NCI-H460 (cell line): ENCODE data around the gene GRAMD1B. TPM values are rescaled to one million over a fixed set of nuclear protein-coding genes. Genes with fewer than 3 reads are reported as not detected.
"Not testable (repeated sequence)": the region's sequence is repeated elsewhere in the genome, so short reads cannot be mapped to it uniquely, and the experiment has no call there.

Experiments used
- DNase-seq: peaks from one replicate; pipeline ENCODE4 v3.0.0-alpha.2; 2016; ENCODE audit warnings: low read depth; ENCODE audit errors: extremely low read depth
- total RNA-seq: library from RNA; depleted of rRNA; stranded (reverse); fragments of >200 nt; shearing (Covaris generic); gene quantifications from 2 replicates; pipeline ENCODE4 v1.2.3, GENCODE V29; 2014

Gene GRAMD1B
- total RNA-seq, 1 experiment from 2014 or later, result 279 TPM

DNA sequence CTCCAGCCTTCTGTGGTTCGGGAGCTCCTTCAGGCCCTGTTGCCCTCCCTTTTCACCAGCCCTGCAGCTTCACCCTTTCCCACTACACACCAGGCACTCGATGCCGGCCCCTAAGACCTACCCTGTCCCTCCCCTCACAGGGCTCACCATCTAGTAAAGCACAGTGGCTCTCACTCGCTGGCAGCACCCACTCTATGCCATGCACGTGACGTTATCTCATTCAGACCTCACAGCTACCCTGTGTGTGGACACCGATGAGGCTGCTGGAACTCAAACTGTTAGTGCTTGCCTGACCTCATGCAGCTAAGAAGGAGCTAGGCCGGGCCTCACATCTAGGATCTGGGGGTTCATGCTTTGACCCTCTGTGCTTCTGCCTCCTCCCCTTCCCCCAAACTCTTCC is 178.9 kb downstream of the GRAMD1B start:
- DNase-seq, result no peak

DNA sequence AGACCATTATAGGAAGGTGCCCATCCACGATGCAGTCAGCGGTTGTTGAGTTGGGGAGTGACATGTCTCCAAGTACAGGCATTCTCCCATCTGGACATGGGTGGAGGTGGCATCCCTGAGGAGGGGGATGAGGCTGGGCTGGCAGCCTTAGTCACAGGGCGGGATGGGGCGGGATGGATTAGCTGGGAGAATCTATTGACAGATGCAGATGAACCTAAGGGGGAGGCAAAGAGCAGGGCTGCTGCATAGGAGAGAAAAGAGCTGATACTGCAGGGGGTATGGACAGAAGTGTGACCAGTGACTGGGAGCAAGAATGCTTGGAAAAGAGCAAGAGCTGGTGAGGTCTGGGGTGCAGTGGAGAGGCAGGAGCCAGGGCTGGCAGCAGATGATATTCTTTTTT is 181.6 kb downstream of the GRAMD1B start:
- DNase-seq, result no peak

DNA sequence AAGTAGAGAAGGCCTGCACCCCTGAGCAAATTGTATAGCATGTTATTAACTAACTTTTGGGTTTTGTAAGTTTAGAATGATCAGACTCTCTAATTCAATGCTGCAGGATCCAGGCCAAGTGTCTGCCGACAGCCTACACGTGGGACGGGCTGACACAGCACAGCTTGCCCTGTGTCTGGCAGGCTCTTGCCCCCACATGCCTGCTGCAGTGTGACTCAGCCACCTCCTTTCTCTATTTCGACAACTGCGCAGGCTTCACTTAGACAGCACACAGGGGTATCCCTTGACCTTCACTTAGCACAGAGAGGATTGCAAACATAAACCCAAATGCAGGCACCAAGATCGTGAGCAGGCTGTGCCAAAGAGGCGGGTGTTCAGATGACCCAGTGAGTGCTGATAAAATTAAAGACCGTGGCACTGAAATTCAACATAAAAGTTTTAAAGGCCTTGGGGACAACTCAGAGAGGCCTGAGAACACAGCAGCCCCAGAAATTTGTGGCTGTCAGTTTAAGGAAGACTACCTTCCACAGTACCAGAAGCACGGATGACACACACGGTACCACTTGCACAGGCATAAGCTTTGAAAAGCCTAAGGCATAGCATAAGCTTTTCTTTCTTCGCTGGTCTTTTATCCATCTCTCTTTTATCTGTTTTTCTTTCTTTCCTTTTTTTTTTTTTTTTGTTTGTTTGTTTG is 186.6 kb downstream of the GRAMD1B start:
- no peak for DNase-seq

DNA sequence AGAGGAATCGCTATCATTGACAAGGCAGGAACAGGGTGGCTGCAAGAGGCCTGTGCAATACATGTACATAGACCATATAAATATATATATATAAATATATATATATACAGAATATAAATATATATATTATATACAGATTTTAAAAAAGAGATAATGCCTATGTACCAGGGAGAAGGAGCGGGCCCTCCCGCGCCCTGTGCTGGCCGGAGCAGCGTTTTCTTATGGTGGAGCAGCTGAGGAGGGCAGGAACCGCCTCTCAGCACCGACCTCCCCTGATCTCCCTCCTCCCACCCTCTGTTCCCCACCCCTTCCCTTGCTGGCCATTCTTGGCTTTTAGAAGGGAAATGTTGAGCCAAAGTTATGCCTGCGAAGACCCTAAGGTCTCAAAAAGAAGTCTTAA is 192.5 kb downstream of the GRAMD1B start:
- no peak for DNase-seq

DNA sequence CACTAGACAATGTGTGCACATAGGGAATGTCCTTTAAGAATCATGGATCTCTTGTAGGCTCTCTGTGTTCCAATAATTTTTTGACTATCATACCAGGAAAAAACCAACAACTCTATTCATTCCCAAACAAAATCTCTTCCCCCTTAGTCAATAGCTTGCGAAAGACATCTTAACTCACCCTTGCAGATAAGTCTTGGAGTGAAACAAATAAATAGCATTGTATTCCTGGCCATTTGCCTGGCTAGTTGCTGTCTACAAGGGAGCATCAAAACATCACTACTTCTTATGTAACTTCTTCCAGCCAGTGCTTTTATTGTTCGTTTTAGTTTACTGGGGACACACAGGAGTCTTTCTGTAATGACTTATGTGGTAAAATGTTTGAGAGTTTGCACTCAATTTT is 194.9 kb downstream of the GRAMD1B start:
- no peak for DNase-seq

DNA sequence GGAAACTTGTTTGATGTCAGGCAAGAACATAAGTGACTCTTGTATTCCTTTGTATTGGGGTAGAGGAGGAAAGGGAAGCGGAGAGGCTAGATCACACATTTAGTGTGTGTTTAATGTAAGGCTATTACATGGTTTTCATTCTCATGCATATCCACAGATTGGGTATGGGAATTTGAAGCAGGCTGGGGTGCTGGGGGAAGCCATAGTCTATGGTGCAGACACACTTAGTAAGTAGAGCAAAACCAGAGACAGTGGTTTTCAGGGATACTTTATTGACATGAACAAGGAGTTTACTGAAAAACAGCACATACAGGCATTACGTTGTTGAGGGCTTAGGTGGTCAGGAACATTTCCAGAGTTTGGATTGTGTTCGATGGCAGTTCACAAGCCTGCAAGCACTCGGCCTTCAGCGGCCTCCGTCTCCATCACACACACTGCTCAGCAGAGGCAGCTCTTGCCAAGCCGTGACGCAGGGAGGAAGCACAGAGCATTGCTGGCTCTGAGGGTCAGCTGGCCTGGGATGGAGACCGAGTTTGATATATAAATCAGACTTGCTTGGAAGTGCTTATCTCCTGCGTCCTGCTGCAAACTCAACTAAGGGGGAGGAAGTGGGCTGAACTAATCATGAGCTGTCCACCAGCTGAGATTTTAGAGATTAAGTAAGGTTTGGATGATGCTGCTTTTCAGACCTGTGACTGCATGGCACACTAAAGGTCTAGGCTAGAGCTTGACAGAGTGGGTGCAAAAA is 199.0 kb downstream of the GRAMD1B start:
- DNase-seq, result no peak

DNA sequence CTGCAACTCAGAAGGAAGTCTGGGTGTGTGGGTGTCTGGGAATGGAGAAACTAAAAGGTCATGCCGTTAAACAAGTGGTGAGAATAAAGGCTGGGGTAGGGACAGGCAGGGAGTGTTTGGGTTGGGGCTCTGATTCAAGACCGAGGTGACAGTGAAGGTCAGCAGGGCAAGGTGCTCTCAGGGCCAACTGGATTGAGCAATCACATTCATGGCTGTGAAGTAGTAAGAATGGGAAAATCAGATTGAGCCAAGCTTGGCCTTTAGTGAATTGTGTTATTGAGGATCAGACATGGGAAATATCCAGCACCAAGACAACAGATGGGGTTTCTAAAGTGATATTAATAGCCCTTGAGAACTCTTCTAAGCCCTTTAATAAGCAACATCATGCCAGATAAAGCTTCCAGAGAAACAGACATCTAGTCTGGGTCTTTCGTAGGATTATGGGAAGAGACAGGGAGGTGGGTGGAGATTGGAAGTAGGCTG is 200.1 kb downstream of the GRAMD1B start:
- DNase-seq, result no peak

DNA sequence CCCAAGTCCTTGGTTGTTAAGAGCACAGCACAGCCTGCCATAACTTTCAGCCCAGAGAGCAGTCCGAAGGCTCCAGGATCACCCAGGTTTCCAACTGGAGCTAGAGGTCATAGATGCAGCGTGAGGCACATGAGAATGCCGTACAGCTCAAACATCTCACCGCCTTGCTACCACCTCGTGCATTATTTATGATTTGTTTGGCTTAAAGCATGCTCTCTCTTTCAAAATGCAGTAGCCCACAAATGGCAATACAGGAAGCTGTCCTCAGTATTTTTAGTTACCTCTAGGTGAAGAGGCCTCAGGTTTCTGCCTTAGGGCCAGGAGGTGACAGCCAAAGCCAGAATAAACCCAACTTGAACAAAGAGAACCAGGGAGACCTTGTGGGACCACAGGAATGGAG is 210.0 kb downstream of the GRAMD1B start:
- no peak for DNase-seq

DNA sequence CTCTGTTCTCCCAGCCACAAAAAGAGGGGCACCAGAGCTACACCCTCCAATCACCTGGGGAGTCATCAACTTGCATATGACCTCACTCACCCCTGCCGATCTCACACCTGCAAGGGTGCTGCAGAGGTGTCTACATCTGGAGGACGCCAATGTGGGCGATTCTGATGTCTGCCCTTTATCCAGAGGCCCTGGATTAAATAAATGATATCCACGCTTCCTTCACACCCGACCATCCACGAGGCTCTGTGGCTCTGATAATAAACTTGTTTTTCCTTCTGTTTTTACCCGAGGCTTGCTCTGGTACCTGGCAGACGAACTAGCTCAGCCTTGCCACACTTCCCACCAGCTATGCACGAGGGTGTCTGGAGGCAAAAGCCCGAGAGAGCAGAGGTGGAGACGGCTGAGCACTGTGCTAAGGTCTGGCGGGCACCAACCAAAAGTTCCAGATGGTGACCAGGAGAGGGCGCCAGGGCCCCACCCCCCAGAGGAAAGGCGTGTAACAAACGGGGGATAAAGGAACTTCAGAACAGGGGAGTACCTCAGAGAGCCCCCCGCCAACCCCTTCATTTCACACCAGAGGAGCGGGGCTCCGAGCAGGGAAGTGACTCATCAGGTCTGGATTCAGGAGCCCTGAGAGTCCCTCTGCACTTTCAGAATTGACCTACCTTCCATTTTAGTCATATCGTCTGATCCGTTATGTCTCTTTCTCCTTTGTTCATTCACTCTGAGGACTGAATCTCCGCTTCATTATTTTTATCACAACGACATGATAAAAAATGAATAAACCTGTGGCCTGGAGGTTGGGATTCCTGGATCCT is 210.8 kb downstream of the GRAMD1B start:
- no peak for DNase-seq

DNA sequence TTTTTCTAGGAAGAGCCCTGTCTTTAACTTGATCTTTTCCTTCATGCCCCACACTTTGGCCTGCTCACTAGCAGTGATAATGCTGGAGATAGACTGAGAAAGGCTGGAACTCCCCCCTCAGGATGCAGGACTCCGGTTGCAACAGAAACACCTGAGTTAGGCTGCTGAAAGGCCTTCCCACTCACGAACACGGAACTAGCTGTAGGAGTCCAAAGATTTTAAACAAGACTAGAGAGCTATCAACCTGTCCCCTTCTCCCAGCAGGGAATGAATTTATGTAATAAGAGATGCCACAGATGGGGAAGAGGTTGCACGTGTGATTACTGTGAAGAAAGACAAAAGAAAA is 211.4 kb downstream of the GRAMD1B start:
- no peak for DNase-seq

DNA sequence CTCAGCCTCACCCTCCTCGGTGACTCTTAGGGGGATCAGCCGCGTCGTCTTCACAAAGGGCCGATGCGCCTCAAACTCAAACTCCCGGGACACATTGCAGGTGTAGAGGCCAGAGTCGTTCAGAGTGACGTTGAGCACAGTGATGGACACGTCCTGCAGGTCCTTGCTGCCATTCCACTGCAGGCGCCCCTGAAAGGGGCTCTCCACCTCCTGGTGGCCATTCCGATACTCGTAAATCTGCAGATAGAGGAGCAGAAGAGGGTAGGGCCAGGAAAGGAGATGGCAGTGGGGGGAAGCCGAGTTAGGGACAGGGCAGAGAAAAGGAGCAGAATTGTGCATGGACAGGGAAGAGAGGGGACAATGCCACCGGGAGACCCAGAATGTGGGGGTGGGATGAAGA is 212.4 kb downstream of the GRAMD1B start:
- no peak for DNase-seq

DNA sequence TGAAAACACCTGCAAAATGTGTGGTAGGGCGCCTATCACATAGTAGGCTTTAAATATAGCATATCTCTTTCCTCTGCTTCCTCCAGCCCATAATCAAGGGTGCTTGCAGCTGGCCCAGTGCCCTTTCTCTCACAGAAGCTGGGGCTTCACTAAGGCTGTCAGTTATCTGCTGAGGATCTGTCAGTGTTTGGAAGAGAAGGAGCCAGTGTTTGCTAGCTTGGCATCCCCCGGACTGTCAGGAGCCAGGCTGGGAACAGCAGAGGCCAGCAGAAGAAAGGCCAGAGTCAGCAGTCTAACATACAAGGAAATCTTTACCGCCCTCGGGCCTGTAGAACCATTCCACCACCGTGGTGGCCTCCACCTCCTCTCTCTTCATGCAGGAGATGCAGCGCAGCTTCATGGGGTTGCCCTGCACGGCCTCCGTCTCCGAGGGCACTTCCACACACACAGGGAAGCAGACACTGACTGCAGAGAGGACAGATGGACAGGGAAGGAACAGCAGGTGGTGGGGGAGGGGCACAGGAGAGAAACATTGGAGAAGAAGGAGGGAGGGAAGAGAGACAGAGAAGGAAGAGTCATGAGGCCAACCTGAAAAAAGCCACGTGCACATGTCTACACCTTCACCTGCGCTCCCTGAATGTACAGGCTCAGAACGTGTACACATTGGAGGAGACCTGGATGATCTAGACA is 215.4 kb downstream of the GRAMD1B start:
- DNase-seq, result no peak

DNA sequence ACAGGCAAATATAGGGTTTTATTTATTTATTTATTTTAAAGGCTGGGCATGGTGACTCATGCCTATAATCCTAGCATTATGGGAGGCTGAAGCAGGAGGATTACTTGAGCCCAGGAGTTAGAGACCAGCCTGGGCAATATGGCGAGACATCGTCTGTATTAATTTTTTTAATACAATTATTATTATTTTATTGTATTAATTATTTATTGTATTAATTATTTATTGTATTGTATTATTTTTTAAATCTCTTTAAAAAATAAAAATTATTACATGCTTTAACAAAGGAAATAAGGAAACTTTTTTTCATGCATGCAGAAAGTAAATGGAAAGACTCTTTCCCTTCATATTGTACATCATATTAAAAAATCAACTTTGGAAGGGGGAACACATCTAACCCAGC is 220.8 kb downstream of the GRAMD1B start:
- DNase-seq, result no peak

DNA sequence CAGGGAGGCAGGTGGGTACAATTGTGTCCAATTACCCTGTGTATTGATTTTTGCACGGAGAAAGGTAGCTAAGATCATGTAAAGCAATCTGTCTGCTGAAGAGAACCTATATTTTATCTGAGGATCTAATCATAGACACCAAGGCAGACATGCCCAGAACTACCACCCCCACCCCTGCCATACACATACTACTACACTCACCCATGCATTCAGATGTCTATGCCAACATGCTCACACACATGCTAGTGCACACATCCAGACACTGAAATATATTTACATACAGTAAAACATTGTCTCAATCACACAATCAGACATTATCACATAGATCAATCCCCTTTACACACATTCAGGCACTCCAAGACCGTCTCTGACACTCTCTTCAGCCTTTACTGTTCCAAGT is 222.5 kb downstream of the GRAMD1B start:
- DNase-seq, result no peak

DNA sequence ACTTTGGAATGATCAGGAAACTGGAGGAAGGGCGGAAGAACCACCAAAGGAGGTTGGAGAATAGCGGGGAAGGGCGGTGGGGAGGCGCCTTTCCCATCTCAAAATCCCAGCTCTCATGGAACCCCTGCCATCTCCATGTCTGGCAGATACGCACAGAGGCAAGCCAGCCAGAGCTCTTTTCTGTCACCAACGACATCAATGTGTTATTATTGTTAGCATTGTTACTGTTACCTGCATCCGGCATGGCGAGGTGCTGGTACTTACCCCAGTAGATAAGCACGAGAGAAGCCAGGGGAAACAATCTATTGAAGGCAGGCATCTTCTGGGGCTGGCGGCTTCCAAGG is 223.4 kb downstream of the GRAMD1B start:
- DNase-seq, result no peak

DNA sequence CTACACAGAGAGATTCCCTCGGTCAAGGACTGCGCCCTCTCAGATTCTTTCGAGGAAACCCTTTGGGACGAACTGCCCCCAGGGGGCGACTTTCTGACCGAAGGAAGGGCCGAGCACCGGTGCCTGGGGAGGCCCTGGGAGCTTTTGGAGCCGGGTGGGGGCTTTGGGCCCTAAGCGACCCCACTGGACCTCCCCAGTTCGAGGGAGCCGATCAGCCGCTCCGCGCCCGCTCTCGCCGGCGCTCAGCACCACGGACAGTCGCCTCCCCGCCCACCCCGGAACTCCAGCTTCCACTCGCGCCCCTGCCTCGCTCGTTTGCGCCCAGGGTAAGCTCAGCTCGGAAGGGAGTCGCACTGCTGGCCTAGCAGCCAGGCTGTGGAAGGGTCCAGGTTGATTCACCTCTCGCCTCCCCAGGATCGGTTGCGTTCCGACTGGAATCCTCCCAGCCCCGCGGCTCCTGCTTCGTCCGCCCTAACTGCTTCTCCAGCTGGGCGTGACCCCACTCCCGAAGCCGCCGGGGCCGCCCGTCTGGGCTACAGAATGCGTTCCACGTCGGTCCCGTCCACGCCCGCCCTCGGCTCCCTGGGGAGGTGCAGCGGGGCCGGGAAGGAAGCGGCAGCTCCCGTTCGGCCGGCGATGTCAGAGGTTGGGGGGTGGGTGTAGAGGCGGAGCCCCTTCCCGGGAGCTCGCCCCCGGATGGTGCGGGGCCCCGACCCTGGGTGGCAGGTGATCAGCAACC is 223.9 kb downstream of the GRAMD1B start:
- no peak for DNase-seq

DNA sequence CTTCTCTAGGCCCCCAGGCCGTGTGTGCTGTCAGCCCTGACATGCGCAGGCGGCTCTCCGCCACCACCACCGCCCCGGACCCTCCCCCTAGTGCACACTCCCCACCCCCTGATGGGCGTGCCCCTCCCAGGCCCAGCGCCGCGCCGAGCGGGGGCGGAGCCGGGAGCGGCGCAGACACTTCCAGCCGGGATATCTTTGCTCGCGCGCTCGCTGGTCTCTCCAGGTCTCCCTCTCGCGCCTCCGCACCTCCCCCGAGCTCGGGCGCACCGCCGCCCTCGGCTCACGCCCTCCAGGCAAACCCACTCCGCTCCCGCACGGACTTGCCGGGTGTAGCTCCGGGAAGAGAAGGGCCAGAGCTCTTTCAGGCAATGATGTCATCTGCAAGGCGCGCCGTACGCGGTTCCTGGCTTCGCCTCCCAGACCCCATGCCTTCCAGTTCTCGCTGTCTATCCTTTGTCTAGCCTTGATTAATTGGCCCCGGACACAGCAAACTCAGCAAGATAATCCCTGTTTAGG is 224.6 kb downstream of the GRAMD1B start, which contains the start of gene SCN3B:
Gene SCN3B, minus strand, starts transcription at position 59 of the 516 bp plus-strand sequence. CDS start 823 bp downstream, outside the sequence.
- no peak for DNase-seq

DNA sequence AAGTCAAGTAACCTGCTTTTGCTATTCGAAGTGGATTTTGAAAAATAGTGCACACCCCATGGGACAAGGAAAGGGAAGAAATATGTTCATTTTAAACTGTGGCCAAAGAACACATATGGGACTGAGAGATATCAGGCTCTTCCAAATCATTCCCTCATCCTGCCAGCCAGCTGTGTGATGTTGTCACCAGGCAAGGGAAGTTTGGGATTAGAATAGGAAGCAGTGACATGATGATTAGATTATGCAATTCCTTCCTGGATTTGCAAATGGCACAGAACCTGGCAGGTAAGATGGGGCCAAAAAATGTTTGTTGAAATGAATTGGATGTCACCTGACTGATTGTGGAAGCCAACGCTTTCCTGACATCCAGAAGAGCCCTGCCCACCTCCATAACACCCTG is 229.2 kb downstream of the GRAMD1B start:
- DNase-seq, result no peak

DNA sequence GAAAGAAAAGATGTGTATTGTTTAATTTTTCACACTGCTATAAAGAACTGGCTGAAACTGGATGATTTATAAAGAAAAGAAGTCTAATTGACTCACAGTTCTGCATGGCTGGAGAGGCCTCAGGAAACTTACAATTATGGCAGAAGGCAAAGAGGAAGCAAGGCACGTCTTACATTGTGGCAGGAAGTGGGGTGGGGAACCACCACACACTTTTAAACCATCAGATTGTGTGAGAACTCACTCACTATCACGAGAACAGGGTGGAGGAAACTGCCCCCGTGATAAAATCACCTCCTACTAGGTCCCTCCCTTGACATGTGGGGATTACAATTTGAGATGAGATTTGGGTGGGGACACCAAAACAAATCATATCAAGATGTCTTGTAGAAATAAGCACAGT is 229.9 kb downstream of the GRAMD1B start:
- DNase-seq, result not testable (repeated sequence)

DNA sequence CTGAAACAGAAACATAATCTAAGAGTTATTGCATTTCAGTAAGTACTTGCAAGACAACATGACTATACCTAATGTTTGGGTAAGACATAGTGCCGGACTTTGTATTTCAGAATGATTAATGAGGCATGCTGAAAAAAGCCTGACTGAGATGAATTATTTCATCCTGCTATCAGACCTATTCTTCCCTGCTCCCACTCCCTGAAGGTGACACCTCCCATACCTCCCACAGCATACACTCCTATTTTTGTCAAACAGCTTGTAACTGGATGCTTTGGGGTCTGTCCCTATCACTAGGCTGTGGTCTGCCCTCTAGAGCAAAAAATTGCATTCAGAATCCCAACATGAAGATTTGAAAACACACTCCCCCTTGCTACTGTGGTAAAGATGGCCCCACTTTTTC is 235.2 kb downstream of the GRAMD1B start:
- DNase-seq, result no peak
